Kidney (tissue), 14 donors: ENCODE results near the gene ATP5PO. TPM values are rescaled to one million over a fixed set of nuclear protein-coding genes. Genes with fewer than 3 reads are reported as not detected.

Experiments used
- DNase-seq, 5 donors: peaks; one replicate each; pipeline ENCODE4 v3.0.0-alpha.2; 2013 to 2020
- FAIRE-seq: peaks from 2 replicates; lab custom pipeline; 2012; peaks lifted over from hg19 to GRCh38; lab: Jason Lieb, UNC
- H3K27ac ChIP-seq, 2 donors: one replicate each; pipeline ENCODE4 v1.7.0; 2013; ENCODE audit warnings: low read depth in 2 of 2, low read length in 2 of 2, inconsistent platforms in 1 of 2
- H3K27me3 ChIP-seq: one replicate; pipeline ENCODE4 v1.7.1; 2013; ENCODE audit warnings: low read length, inconsistent platforms; ENCODE audit not compliant: control insufficient read depth, insufficient read depth
- H3K36me3 ChIP-seq, 3 donors: one replicate each; pipeline versions ENCODE4 v1.7.0 to v1.7.1; 2013; ENCODE audit warnings: low read length in 3 of 3, control low read depth in 1 of 3, inconsistent platforms in 1 of 3; ENCODE audit not compliant: insufficient read depth in 3 of 3, control insufficient read depth in 2 of 3
- H3K4me1 ChIP-seq, 3 donors: one replicate each; pipeline versions ENCODE4 v1.7.0 to v1.7.1; 2013; ENCODE audit warnings: low read length in 3 of 3, inconsistent platforms in 1 of 3, low read depth in 1 of 3; ENCODE audit not compliant: control insufficient read depth in 2 of 3, insufficient read depth in 2 of 3
- H3K4me3 ChIP-seq, 3 donors: one replicate each; pipeline versions ENCODE4 v1.7.0 to v1.8.1; 2013; ENCODE audit warnings: low read length in 3 of 3, control low read depth in 1 of 3, inconsistent platforms in 1 of 3
- H3K9ac ChIP-seq, 3 donors: one replicate each; pipeline versions ENCODE4 v1.7.0 to v1.7.1; 2013; ENCODE audit warnings: low read length in 3 of 3, control low read depth in 1 of 3, inconsistent platforms in 1 of 3
- H3K9me3 ChIP-seq, 3 donors: one replicate each; pipeline versions ENCODE4 v1.7.0 to v1.7.1; 2013; ENCODE audit warnings: low read length in 3 of 3, control low read depth in 1 of 3, inconsistent platforms in 1 of 3; ENCODE audit not compliant: control insufficient read depth in 2 of 3, insufficient read depth in 1 of 3
- CTCF ChIP-seq: IDR thresholded peaks from 3 replicates; pipeline ENCODE4 v1.5.1; 2012; ENCODE audit warnings: mild to moderate bottlenecking, moderate library complexity, borderline replicate concordance; ENCODE audit not compliant: insufficient read depth; ENCODE audit errors: extremely low read depth
- intact Hi-C: fragments of 100-400 bp; cut with DNase I; formaldehyde crosslinking; loops from one replicate; pipeline ENCODE4 v1.11.1; 2022
- polyA plus RNA-seq: library from polyadenylated mRNA; stranded (reverse); fragments of 350-450 nt; fragmentation: Illumina TruSeq; extraction: RNeasy Lipid Tissue Mini Kit (QIAGEN cat#74804); gene quantifications from one replicate; pipeline ENCODE4 v1.2.3, GENCODE V29; 2014; ENCODE audit warnings: low read depth, low replicate concordance; ENCODE audit not compliant: insufficient read depth
- total RNA-seq: library from RNA; stranded (reverse); fragmentation: NEBNext Ultra II Directional; extraction: Animal tissue kit (Norgen Biotek cat#: 25700); gene quantifications from one replicate; pipeline ENCODE4 v1.2.1, GENCODE V29; 2021
- donor health status: control.
- donor health status: control.
- donor health status: control.
- donor health status: control.
- donor health status: control.
- donor health status: DM: yes; HTN: yes; CAD: no.
- donor health status: Normal renal cell carcinoma (clear cell type).

Gene ATP5PO
- total and polyA plus RNA-seq, 2 donors from 2014 or later, result 165 to 693 TPM

GRCh38 chr21:33895356-33895755, 20.2 kb downstream of the ATP5PO start:
- FAIRE-seq (no peak), DNase-seq (no peak)
- TF ChIP-seq CTCF, result no peak
- Histone ChIP-seq H3K9ac (peak overlapping the region in 1 of 3 donors; percentile 23), H3K4me3 (peak overlapping the region in 1 of 3 donors; percentile 19), H3K9me3 (no peaks in the 10 kb centered on the region), H3K4me1 (peaks cover 0 to 4% (median 2%) of the 10 kb centered on the region in 3 donors), H3K27me3 (no peaks in the 10 kb centered on the region), H3K36me3 (peaks cover 0 to 3% (median 0%) of the 10 kb centered on the region in 3 donors), H3K27ac (no peak overlapping the region)
- intact Hi-C loops, result no loop called here

DNA sequence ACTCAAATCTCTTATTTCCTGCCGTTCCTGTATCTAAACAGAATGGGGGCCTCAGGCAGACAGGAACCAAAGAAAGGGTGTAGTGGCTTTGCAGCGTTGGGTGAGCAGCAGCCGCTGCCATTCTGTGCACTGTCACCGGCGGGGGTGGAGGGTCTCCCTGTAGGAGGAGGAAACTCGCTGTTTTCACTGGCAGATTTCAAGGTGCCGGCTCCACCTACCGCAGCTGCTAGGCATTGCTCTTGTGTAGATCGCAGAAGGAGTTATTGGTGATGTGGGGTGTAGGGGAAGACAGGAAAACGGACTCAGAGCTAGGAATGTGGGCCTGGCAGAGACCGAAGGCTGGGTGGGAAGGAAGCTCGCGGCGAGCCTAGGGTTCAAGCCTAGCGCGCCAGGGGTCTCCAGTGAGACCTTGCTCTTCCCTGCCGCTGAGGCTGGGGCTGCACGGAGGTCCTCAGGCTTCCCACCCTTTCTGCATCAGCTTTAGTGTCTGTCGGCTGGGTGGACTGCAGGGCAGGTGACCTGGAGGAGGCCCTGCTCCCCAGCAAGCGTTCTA, 20.8 kb downstream of the ATP5PO start:
- peaks cover 0 to 3% (median 0%) of the 10 kb centered on the region in 3 donors for H3K36me3 ChIP-seq
- peak overlapping the region; percentile 8 to 23 (median 8) for H3K9ac ChIP-seq
- H3K4me1 ChIP-seq, result peaks cover 0 to 4% (median 2%) of the 10 kb centered on the region in 3 donors
- no peak overlapping the region for H3K27ac ChIP-seq
- no peaks in the 10 kb centered on the region for H3K9me3 ChIP-seq
- peak; percentile 75 for TF ChIP-seq CTCF
- no peaks in the 10 kb centered on the region for H3K27me3 ChIP-seq
- intact Hi-C loops, result no loop called here
- DNase-seq (peak; percentile 86 to 95 (median 91)), FAIRE-seq (no peak)
- H3K4me3 ChIP-seq, result peak overlapping the region in 2 of 3 donors; percentile 25 to 40

- FAIRE-seq (no peak), DNase-seq (no peak)
- H3K4me3 ChIP-seq, result no peak overlapping the region
- intact Hi-C loops, result no loop called here
- no peak for TF ChIP-seq CTCF
- H3K27ac ChIP-seq, result no peak overlapping the region
- H3K27me3 ChIP-seq, result no peaks in the 10 kb centered on the region
- peaks cover 0 to 3% (median 0%) of the 10 kb centered on the region in 3 donors for H3K36me3 ChIP-seq
- peaks cover 0 to 4% (median 2%) of the 10 kb centered on the region in 3 donors for H3K4me1 ChIP-seq
- no peak overlapping the region for H3K9ac ChIP-seq
- H3K9me3 ChIP-seq, result no peaks in the 10 kb centered on the region
Observed at GRCh38 chr21:33893917-33894316, 21.7 kb downstream of the ATP5PO start.
